Endothelial cell of umbilical vein (primary cell): ENCODE measurements around the gene CD2BP2. TPM values are rescaled to one million over a fixed set of nuclear protein-coding genes. Genes with fewer than 3 reads are reported as not detected.

Experiments used
- BruUV-seq: library from RNA; stranded (reverse); fragments of 400-500 nt; replicated peaks from 2 replicates; lab custom pipeline; 2021; lab: Mats Ljungman, UMichigan
- CTCF ChIA-PET: fragments of 300-600, 350-600 bp; sonication (Branson Sonifier 250); formaldehyde crosslinking; loops from one replicate; lab custom pipeline; 2021; ENCODE audit warnings: antibody characterized with exemption, inconsistent platforms; lab: Charles Lee
- POLR2A ChIA-PET: fragments of 300-600, 350-600 bp; sonication (Branson Sonifier 250); formaldehyde crosslinking; loops from one replicate; lab custom pipeline; 2021; ENCODE audit warnings: antibody characterized with exemption, inconsistent platforms; lab: Charles Lee
- DNase-seq: peaks from one replicate; pipeline ENCODE4 v3.0.0-alpha.2; 2011; ENCODE audit warnings: low read depth, low spot score
- FAIRE-seq: peaks from 2 replicates; lab custom pipeline; 2011; peaks lifted over from hg19 to GRCh38; lab: Jason Lieb, UNC
- H2AFZ ChIP-seq: 2 replicates; pipeline ENCODE4 v1.6.0; 2012; ENCODE audit warnings: low read depth, low read length, control low read depth, inconsistent platforms
- H3K27ac ChIP-seq: 2 replicates; pipeline ENCODE4 v1.5.1; 2011; ENCODE audit warnings: low read depth, mild to moderate bottlenecking, control low read depth, low read length, moderate library complexity; ENCODE audit not compliant: insufficient read depth
- H3K27me3 ChIP-seq, 2 experiments: 2 replicates each; pipeline versions ENCODE4 v1.6.0 to v1.6.1; 2011; ENCODE audit warnings: low read length in 2 of 2, mixed read lengths in 1 of 2; ENCODE audit not compliant: control insufficient read depth in 2 of 2, insufficient read depth in 2 of 2
- H3K36me3 ChIP-seq, 2 experiments: 2 replicates in 1 of 2; 3 replicates in 1 of 2; pipeline ENCODE4 v1.5.1; 2011; ENCODE audit warnings: low read length in 2 of 2, mild to moderate bottlenecking in 1 of 2, moderate library complexity in 1 of 2; ENCODE audit not compliant: control insufficient read depth in 2 of 2, insufficient read depth in 2 of 2; ENCODE audit errors: extremely low read depth in 1 of 2
- H3K4me1 ChIP-seq: 3 replicates; pipeline ENCODE4 v1.5.1; 2011; ENCODE audit warnings: mild to moderate bottlenecking, low read length; ENCODE audit not compliant: control insufficient read depth, insufficient read depth; ENCODE audit errors: extremely low read depth
- H3K4me2 ChIP-seq: 2 replicates; pipeline ENCODE4 v1.6.1; 2011; ENCODE audit warnings: low read length, control low read depth, mixed read lengths; ENCODE audit not compliant: insufficient read depth
- H3K4me3 ChIP-seq, 3 experiments: fragments of 200-600 bp in 1 of 3; sonication (generic), shearing (Covaris generic) in 1 of 3; replicated peaks in 1 of 3; 2 replicates each; pipeline ENCODE4 v1.5.1; 2011 to 2016; ENCODE audit warnings: control low read depth in 3 of 3, low read length in 3 of 3, mild to moderate bottlenecking in 2 of 3, inconsistent platforms in 1 of 3, low read depth in 1 of 3, moderate library complexity in 1 of 3; ENCODE audit not compliant: insufficient read depth in 1 of 3
- H3K79me2 ChIP-seq: 2 replicates; pipeline ENCODE4 v1.6.0; 2012; ENCODE audit warnings: low read length, inconsistent platforms; ENCODE audit not compliant: control insufficient read depth, insufficient read depth
- H3K9ac ChIP-seq: replicated peaks from 2 replicates; pipeline ENCODE3; 2011; ENCODE audit warnings: low read length, control low read depth; ENCODE audit not compliant: insufficient read depth; ENCODE audit errors: extremely low read depth
- H3K9me1 ChIP-seq: replicated peaks from 3 replicates; pipeline ENCODE4 v1.6.0; 2011; ENCODE audit warnings: mild to moderate bottlenecking, low read length; ENCODE audit not compliant: control insufficient read depth, insufficient read depth; ENCODE audit errors: extremely low read depth
- H3K9me3 ChIP-seq: replicated peaks from 2 replicates; pipeline ENCODE4 v1.5.1; 2012; ENCODE audit warnings: low read length, inconsistent platforms; ENCODE audit not compliant: control insufficient read depth, insufficient read depth
- H4K20me1 ChIP-seq: replicated peaks from 2 replicates; pipeline ENCODE3; 2011; ENCODE audit warnings: mild to moderate bottlenecking, low read length; ENCODE audit not compliant: control insufficient read depth, insufficient read depth; ENCODE audit errors: extremely low read depth
- EZH2 ChIP-seq: IDR thresholded peaks from 2 replicates; pipeline ENCODE4 v1.6.1; 2012; ENCODE audit warnings: borderline replicate concordance, low read depth, mild to moderate bottlenecking, moderate library complexity, low read length, inconsistent platforms; ENCODE audit not compliant: severe bottlenecking
- JUN ChIP-seq: IDR thresholded peaks from 2 replicates; pipeline ENCODE4 v1.6.1; 2011; ENCODE audit warnings: borderline replicate concordance, low read depth; ENCODE audit not compliant: insufficient read length, insufficient read depth
- dilution Hi-C: fragments of 300-500 bp; cut with MboI; formaldehyde crosslinking; loops from one replicate; pipeline ENCODE4 v1.15.0; 2019; ENCODE audit warnings: low sequenced_read_pairs; ENCODE audit not compliant: extremely low pct_ligation_motif_present
- intact Hi-C: fragments of 100-400 bp; cut with micrococcal nuclease; formaldehyde crosslinking; loops from one replicate; pipeline ENCODE4 v1.10.0; 2022
- polyA plus RNA-seq, 4 experiments: library from polyadenylated mRNA; depleted of rRNA in 3 of 4; stranded (reverse) in 3 of 4; unstranded in 1 of 4; fragments of >200 nt; gene quantifications; 2 replicates each; pipeline versions ENCODE4 v1.2.1 to v1.2.3, GENCODE V29; 2011 to 2012; ENCODE audit warnings: missing spikeins in 1 of 4
- total RNA-seq: library from RNA; stranded (reverse); gene quantifications from 2 replicates; pipeline ENCODE4 v1.2.3, GENCODE V29; 2021
- TF ChIP-seq, protein P1 (sequence below), 2 donors: IDR thresholded peaks; 1 replicate in 1 of 2; 2 replicates in 1 of 2; pipeline ENCODE4 v1.5.1; 2011; ENCODE audit warnings: low read length in 2 of 2, mild to moderate bottlenecking in 2 of 2, moderate library complexity in 2 of 2, control low read depth in 1 of 2, inconsistent platforms in 1 of 2, low read depth in 1 of 2; ENCODE audit not compliant: insufficient read depth in 1 of 2; ENCODE audit errors: extremely low read depth in 1 of 2

CD2BP2 gene
- total and polyA plus RNA-seq, 2 donors (not counting 3 experiments of a cell fraction or from before 2014, with no cell fraction given) = 47.2 to 75.7 TPM

DNA sequence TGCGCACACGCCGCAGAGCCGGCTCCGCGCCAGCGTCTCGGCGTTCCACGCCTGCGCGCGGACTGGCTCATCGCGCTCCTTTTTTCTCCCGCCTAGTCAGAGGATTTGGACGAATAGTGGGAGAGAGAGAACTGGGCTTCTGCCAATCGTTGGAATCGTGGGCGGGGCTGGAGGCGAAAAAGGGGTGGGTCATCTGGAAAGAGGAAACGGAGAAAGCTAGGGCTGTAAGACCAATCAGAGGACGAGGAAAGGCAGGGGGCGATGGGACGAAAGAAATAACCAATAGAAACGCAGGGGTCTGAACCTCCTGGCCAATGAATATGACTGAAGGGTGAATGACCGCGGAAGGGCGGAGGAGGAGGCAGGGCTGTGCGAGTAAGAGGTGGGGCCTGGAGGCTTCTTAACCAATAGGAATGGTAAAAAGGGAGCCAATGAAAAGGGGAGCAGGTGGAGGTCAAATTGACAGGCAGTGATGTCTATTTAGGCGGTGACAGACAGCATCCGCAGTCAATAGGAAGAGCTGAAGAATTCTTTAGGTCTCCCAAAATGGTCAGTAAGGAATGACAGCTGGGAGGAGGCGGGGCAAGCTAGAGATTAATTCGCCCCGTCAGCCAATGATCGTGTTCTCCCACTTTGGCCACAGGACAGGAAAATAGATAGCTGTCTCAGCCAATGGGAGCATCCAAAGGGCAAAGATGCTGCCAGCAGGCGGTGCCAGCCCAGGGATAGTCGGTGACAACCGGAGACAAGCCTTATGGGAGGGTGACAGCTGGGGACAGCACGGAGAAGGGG, 15.5 kb upstream of the CD2BP2 start, which contains the start of gene TBC1D10B:
TSS of gene TBC1D10B (minus strand) at position 39 of the 792 bp plus-strand sequence. CDS start 311 bp downstream, outside the sequence.
- Histone ChIP-seq H3K36me3 (peaks cover 2 to 4% of the 10 kb centered on the region in 2 experiments), H4K20me1 (no peaks in the 10 kb centered on the region), H3K4me1 (peaks cover 24% of the 10 kb centered on the region), H3K4me2 (peak within 1 kb of the TSS; percentile 88), H3K9ac (peak within 1 kb of the TSS; percentile 53), H3K9me1 (no peaks in the 10 kb centered on the region), H2AFZ (peak within 1 kb of the TSS; percentile 72), H3K27me3 (no peaks in the 10 kb centered on the region), H3K27ac (peak within 1 kb of the TSS; percentile 42), H3K9me3 (no peaks in the 10 kb centered on the region), H3K4me3 (peak within 1 kb of the TSS; percentile 49 to 83 (median 70)), H3K79me2 (peaks cover 41% of the 10 kb centered on the region)
- ChIA-PET CTCF (interaction anchor here (0.6 to 1.8 kb wide), 13 partner anchors 8 to 279 kb away, joined by 3 to 24 read pairs (median 4); partner anchors contain the start of genes CD2BP2, DCTPP1, TBX6 and ZNF48), POLR2A (interaction anchor here (0.6 to 1.5 kb wide), 5 partner anchors 16 to 45 kb away, joined by 3 to 7 read pairs (median 5); partner anchors contain the start of gene ZNF48)
- TF ChIP-seq, protein P1, sequence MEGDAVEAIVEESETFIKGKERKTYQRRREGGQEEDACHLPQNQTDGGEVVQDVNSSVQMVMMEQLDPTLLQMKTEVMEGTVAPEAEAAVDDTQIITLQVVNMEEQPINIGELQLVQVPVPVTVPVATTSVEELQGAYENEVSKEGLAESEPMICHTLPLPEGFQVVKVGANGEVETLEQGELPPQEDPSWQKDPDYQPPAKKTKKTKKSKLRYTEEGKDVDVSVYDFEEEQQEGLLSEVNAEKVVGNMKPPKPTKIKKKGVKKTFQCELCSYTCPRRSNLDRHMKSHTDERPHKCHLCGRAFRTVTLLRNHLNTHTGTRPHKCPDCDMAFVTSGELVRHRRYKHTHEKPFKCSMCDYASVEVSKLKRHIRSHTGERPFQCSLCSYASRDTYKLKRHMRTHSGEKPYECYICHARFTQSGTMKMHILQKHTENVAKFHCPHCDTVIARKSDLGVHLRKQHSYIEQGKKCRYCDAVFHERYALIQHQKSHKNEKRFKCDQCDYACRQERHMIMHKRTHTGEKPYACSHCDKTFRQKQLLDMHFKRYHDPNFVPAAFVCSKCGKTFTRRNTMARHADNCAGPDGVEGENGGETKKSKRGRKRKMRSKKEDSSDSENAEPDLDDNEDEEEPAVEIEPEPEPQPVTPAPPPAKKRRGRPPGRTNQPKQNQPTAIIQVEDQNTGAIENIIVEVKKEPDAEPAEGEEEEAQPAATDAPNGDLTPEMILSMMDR (IDR thresholded peaks at IDR 0.05; ENCODE audit: extremely low read depth in 1 of 2, insufficient read depth in 1 of 2, low read depth in 1 of 2, low read length in 2 of 2) = peak; percentile 4 to 28
- peak; percentile 70 for TF ChIP-seq EZH2
- TF ChIP-seq JUN = no peak
- DNase-seq = peak; percentile 100
- dilution Hi-C loops (no loop called here), intact Hi-C loops (loop anchor here (1.0 to 2.0 kb wide), 6 partner anchors 8 to 288 kb away; partner anchors contain the start of genes FBRS and PRR14)
- BruUV-seq = no TSS peak
- peak; percentile 100 for FAIRE-seq
